ENCODE measurements around the gene TPCN1. TPM values are rescaled to one million over a fixed set of nuclear protein-coding genes. Genes with fewer than 3 reads are reported as not detected.

TPCN1 gene
- total RNA-seq, 1 experiment from 2014 or later: 29.7 TPM

DNA sequence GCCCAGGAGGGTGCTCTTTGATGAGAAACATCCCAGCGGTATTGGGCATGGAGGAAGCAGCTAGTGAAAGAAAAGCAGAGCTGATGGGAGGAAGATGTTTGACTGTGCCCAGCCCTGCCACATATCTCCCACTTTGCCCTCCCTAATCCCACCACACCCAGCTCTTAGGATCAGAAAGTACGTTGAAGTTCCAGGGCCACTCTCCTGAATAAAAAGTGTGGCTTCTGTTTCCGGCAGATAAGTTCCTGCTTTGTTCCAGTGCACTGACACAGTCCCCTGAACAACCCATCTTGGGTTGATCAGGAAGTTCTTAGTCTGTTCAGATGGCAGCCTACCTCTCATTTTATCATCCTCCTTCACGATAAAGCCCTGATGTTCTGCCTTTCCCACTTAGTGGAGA lies 16.5 kb downstream of the TPCN1 start:
- Histone ChIP-seq H2AFZ (ENCODE audit: low read depth, low read length, poor library complexity, severe bottlenecking) (no peak overlapping the region), H3K4me2 (ENCODE audit: low read length) (no peak overlapping the region), H3K79me2 (ENCODE audit: insufficient read depth, low read length) (no peaks in the 10 kb centered on the region), H3K27me3 (ENCODE audit: insufficient read depth, low read length) (no peaks in the 10 kb centered on the region), H3K36me3 (ENCODE audit: control insufficient read depth in 1 of 2, insufficient read depth in 2 of 2, low read length in 2 of 2) (peaks cover 0 to under 1% of the 10 kb centered on the region in 2 experiments; a peak in 1 of 4 replicates), H4K20me1 (ENCODE audit: insufficient read depth) (no peaks in the 10 kb centered on the region), H3K9me2 (ENCODE audit: insufficient read depth) (no peaks in the 10 kb centered on the region), H3K9ac (ENCODE audit: low read length) (no peak overlapping the region), H3K4me3 (replicated peaks in 1 of 2; ENCODE audit: low read depth in 1 of 2, low read length in 2 of 2) (no peak overlapping the region), H3K9me3 (ENCODE audit: control insufficient read depth in 1 of 2, insufficient read depth in 1 of 2, low read depth in 1 of 2, low read length in 2 of 2) (no peaks in the 10 kb centered on the region), H3K27ac (ENCODE audit: low read depth, low read length) (no peak overlapping the region), H3K4me1 (ENCODE audit: control insufficient read depth in 1 of 2, insufficient read depth in 2 of 2, low read length in 2 of 2) (peaks cover 4 to 23% of the 10 kb centered on the region in 2 experiments)
- TF ChIP-seq, protein P1, sequence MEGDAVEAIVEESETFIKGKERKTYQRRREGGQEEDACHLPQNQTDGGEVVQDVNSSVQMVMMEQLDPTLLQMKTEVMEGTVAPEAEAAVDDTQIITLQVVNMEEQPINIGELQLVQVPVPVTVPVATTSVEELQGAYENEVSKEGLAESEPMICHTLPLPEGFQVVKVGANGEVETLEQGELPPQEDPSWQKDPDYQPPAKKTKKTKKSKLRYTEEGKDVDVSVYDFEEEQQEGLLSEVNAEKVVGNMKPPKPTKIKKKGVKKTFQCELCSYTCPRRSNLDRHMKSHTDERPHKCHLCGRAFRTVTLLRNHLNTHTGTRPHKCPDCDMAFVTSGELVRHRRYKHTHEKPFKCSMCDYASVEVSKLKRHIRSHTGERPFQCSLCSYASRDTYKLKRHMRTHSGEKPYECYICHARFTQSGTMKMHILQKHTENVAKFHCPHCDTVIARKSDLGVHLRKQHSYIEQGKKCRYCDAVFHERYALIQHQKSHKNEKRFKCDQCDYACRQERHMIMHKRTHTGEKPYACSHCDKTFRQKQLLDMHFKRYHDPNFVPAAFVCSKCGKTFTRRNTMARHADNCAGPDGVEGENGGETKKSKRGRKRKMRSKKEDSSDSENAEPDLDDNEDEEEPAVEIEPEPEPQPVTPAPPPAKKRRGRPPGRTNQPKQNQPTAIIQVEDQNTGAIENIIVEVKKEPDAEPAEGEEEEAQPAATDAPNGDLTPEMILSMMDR (IDR thresholded peaks at IDR 0.05 in 2 of 3, conservative IDR thresholded peaks at IDR 0.05 in 1 of 3; ENCODE audit: borderline replicate concordance in 1 of 3, insufficient read depth in 1 of 3, low read depth in 2 of 3, low read length in 2 of 3): no peak
- TF ChIP-seq RAD21 (IDR thresholded peaks at IDR 0.05; ENCODE audit: low read depth) (no peak), POLR2AphosphoS5 (IDR thresholded peaks at IDR 0.05; ENCODE audit: low read depth, low read length) (no peak), EZH2 (IDR thresholded peaks at IDR 0.05) (no peak), ZFX (IDR thresholded peaks at IDR 0.05) (no peak), CBX3 (IDR thresholded peaks at IDR 0.05; ENCODE audit: low read depth) (no peak)
- TF ChIP-seq, protein P2, sequence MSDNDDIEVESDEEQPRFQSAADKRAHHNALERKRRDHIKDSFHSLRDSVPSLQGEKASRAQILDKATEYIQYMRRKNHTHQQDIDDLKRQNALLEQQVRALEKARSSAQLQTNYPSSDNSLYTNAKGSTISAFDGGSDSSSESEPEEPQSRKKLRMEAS (IDR thresholded peaks at IDR 0.05): no peak
- TF ChIP-seq, protein P3, sequence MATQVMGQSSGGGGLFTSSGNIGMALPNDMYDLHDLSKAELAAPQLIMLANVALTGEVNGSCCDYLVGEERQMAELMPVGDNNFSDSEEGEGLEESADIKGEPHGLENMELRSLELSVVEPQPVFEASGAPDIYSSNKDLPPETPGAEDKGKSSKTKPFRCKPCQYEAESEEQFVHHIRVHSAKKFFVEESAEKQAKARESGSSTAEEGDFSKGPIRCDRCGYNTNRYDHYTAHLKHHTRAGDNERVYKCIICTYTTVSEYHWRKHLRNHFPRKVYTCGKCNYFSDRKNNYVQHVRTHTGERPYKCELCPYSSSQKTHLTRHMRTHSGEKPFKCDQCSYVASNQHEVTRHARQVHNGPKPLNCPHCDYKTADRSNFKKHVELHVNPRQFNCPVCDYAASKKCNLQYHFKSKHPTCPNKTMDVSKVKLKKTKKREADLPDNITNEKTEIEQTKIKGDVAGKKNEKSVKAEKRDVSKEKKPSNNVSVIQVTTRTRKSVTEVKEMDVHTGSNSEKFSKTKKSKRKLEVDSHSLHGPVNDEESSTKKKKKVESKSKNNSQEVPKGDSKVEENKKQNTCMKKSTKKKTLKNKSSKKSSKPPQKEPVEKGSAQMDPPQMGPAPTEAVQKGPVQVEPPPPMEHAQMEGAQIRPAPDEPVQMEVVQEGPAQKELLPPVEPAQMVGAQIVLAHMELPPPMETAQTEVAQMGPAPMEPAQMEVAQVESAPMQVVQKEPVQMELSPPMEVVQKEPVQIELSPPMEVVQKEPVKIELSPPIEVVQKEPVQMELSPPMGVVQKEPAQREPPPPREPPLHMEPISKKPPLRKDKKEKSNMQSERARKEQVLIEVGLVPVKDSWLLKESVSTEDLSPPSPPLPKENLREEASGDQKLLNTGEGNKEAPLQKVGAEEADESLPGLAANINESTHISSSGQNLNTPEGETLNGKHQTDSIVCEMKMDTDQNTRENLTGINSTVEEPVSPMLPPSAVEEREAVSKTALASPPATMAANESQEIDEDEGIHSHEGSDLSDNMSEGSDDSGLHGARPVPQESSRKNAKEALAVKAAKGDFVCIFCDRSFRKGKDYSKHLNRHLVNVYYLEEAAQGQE (IDR thresholded peaks at IDR 0.05; ENCODE audit: low read depth): no peak
- BruUV-seq (replicated peaks): no TSS peak
- intact Hi-C loops (cut with micrococcal nuclease): no loop called here
- ChIA-PET RAD21 (ENCODE audit: low non-redundant PET in 1 of 2, low total read pairs in 2 of 2, uncharacterized antibody in 2 of 2, unreplicated experiment in 2 of 2) (no interaction called here), POLR2A (no interaction called here), CTCF (no interaction called here)
- ATAC-seq (no peak), DNase-seq (ENCODE audit: low read depth, low spot score) (no peak)

Measured in HCT116 (cell line).